SK-N-MC (cell line): Measurements from ENCODE around the gene NRGN.

Source experiments
- EZH2 ChIP-seq: fragments of 200-600 bp; sonication (generic); IDR thresholded peaks from one replicate; pipeline ENCODE4 v1.6.1; 2017; ENCODE audit warnings: antibody characterized with exemption
- POLR2AphosphoS5 ChIP-seq: IDR thresholded peaks from 2 replicates; pipeline ENCODE4 v1.6.1; 2012; ENCODE audit warnings: mild to moderate bottlenecking, low read depth, low read length, borderline replicate concordance

DNA sequence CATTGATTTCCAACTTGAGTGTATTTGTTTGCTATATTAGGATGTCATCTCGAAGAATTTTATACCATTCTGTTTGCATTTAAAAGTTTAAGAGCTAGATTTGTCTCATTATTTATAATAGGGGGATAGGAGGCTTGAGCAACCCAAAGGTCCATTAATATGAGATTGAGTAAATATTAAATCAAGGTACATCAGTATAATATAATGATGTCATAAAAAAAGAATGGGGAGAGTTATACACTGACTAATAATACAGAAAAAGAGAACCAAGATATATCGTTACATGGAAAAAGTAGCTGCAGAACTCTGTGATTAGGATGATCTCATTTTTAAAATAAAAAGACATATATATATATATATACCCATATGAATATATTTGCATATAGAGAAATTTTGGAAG, 46.6 kb upstream of the NRGN start:
- TF ChIP-seq EZH2 (no peak), POLR2AphosphoS5 (no peak)
